Muscle layer of colon (tissue), 2 donors: Measurements from ENCODE around the gene SRPK2.
"Not testable (repeated sequence)": the region's sequence is repeated elsewhere in the genome, so short reads cannot be mapped to it uniquely, and the experiment has no call there.

Source experiments
- H3K27ac ChIP-seq: one replicate; pipeline ENCODE4 v1.7.0; 2013; ENCODE audit warnings: low read depth, mild to moderate bottlenecking, low read length, moderate library complexity
- H3K27me3 ChIP-seq, 2 donors: one replicate each; pipeline ENCODE4 v1.7.0; 2013; ENCODE audit warnings: low read length in 2 of 2, mild to moderate bottlenecking in 2 of 2; ENCODE audit not compliant: insufficient read depth in 2 of 2, control insufficient read depth in 1 of 2
- H3K36me3 ChIP-seq: one replicate; pipeline ENCODE4 v1.7.0; 2013; ENCODE audit warnings: mild to moderate bottlenecking, low read length; ENCODE audit not compliant: insufficient read depth
- H3K4me1 ChIP-seq: one replicate; pipeline ENCODE4 v1.7.0; 2013; ENCODE audit warnings: mild to moderate bottlenecking, low read length; ENCODE audit not compliant: insufficient read depth
- H3K4me3 ChIP-seq, 2 donors: one replicate each; pipeline ENCODE4 v1.7.0; 2013; ENCODE audit warnings: low read length in 2 of 2, low read depth in 1 of 2, mild to moderate bottlenecking in 1 of 2, moderate library complexity in 1 of 2
- H3K9ac ChIP-seq: one replicate; pipeline ENCODE4 v1.7.0; 2013; ENCODE audit warnings: low read length
- H3K9me3 ChIP-seq: one replicate; pipeline ENCODE4 v1.7.0; 2013; ENCODE audit warnings: mild to moderate bottlenecking, low read length
- donor health status: abdominal sarcoma.
- donor health status: Adenocarcinoma of cecum.

The SRPK2 gene

GRCh38 chr7:105388356-105389087, at the start of gene SRPK2:
TSS of gene SRPK2 (minus strand) at chr7:105388921.
- Histone ChIP-seq H3K27me3 (no peaks in the 10 kb centered on the region), H3K4me1 (peaks cover 7% of the 10 kb centered on the region), H3K36me3 (no peaks in the 10 kb centered on the region), H3K27ac (peak within 1 kb of the TSS; percentile 74), H3K9me3 (no peaks in the 10 kb centered on the region), H3K9ac (no peak within 1 kb of the TSS), H3K4me3 (peak within 1 kb of the TSS; percentile 71 to 77)

- Histone ChIP-seq H3K27ac (no peak overlapping the region), H3K36me3 (no peaks in the 10 kb centered on the region), H3K27me3 (no peaks in the 10 kb centered on the region), H3K9ac (no peak overlapping the region), H3K4me1 (no peaks in the 10 kb centered on the region), H3K9me3 (no peaks in the 10 kb centered on the region), H3K4me3 (no peak overlapping the region)
These were observed 49.5 kb upstream of the SRPK2 start for GRCh38 chr7:105438254-105438653.

GRCh38 chr7:105437356-105437755, 48.6 kb upstream of the SRPK2 start:
- not testable (repeated sequence) for H3K27me3 ChIP-seq, H3K36me3 ChIP-seq, H3K27ac ChIP-seq, H3K9ac ChIP-seq, H3K4me1 ChIP-seq, H3K9me3 ChIP-seq, H3K4me3 ChIP-seq

GRCh38 chr7:105429746-105430612, 41.3 kb upstream of the SRPK2 start:
- Histone ChIP-seq H3K27ac (no peak overlapping the region), H3K9me3 (no peaks in the 10 kb centered on the region), H3K36me3 (no peaks in the 10 kb centered on the region), H3K4me3 (no peak overlapping the region), H3K27me3 (no peaks in the 10 kb centered on the region), H3K4me1 (no peaks in the 10 kb centered on the region), H3K9ac (no peak overlapping the region)

- Histone ChIP-seq H3K36me3 (no peaks in the 10 kb centered on the region), H3K9ac (no peak overlapping the region), H3K4me3 (no peak overlapping the region)
These were observed 38.0 kb upstream of the SRPK2 start for GRCh38 chr7:105426606-105427146.

GRCh38 chr7:105423987-105424386, 35.3 kb upstream of the SRPK2 start:
- no peaks in the 10 kb centered on the region for H3K4me1 ChIP-seq
- H3K27me3 ChIP-seq, result no peaks in the 10 kb centered on the region
- H3K36me3 ChIP-seq, result no peaks in the 10 kb centered on the region
- H3K9me3 ChIP-seq, result no peaks in the 10 kb centered on the region
- H3K9ac ChIP-seq, result no peak overlapping the region
- H3K4me3 ChIP-seq, result no peak overlapping the region
- H3K27ac ChIP-seq, result no peak overlapping the region

More at GRCh38 chr7:105426606-105427146, 38.0 kb upstream of the SRPK2 start:
- Histone ChIP-seq H3K9me3 (no peaks in the 10 kb centered on the region), H3K4me1 (no peaks in the 10 kb centered on the region), H3K27me3 (no peaks in the 10 kb centered on the region), H3K27ac (no peak overlapping the region)

GRCh38 chr7:105413887-105414437, 25.2 kb upstream of the SRPK2 start:
- Histone ChIP-seq H3K4me3 (no peak overlapping the region), H3K27me3 (no peaks in the 10 kb centered on the region), H3K27ac (no peak overlapping the region), H3K9me3 (no peaks in the 10 kb centered on the region), H3K36me3 (no peaks in the 10 kb centered on the region), H3K4me1 (no peaks in the 10 kb centered on the region), H3K9ac (no peak overlapping the region)

- H3K4me3 ChIP-seq, H3K27ac ChIP-seq, H3K9ac ChIP-seq, H3K9me3 ChIP-seq, H3K27me3 ChIP-seq, H3K4me1 ChIP-seq, H3K36me3 ChIP-seq: not testable (repeated sequence)
These were observed 22.1 kb upstream of the SRPK2 start for GRCh38 chr7:105410774-105411173.

- not testable (repeated sequence) for H3K27me3 ChIP-seq, H3K27ac ChIP-seq, H3K4me3 ChIP-seq, H3K36me3 ChIP-seq, H3K9ac ChIP-seq, H3K9me3 ChIP-seq, H3K4me1 ChIP-seq
These were observed 21.1 kb upstream of the SRPK2 start for GRCh38 chr7:105409775-105410174.

GRCh38 chr7:105408791-105409410, 20.2 kb upstream of the SRPK2 start:
- Histone ChIP-seq H3K9ac (no peak overlapping the region), H3K4me3 (no peak overlapping the region), H3K27ac (no peak overlapping the region), H3K36me3 (no peaks in the 10 kb centered on the region), H3K9me3 (no peaks in the 10 kb centered on the region), H3K27me3 (no peaks in the 10 kb centered on the region), H3K4me1 (no peaks in the 10 kb centered on the region)

GRCh38 chr7:105403128-105403527, 14.4 kb upstream of the SRPK2 start:
- no peaks in the 10 kb centered on the region for H3K27me3 ChIP-seq
- no peaks in the 10 kb centered on the region for H3K36me3 ChIP-seq
- no peak overlapping the region for H3K4me3 ChIP-seq
- H3K9ac ChIP-seq, result no peak overlapping the region
- no peaks in the 10 kb centered on the region for H3K9me3 ChIP-seq
- no peak overlapping the region for H3K27ac ChIP-seq
- no peaks in the 10 kb centered on the region for H3K4me1 ChIP-seq
